Measurements from ENCODE around the gene CLEC4C. TPM values are rescaled to one million over a fixed set of nuclear protein-coding genes. Genes with fewer than 3 reads are reported as not detected.

Gene CLEC4C
- total and polyA plus RNA-seq, 2 of the 8 experiments (the other 6 are each of a cell fraction or from before 2014, with no cell fraction given): 0.76 TPM; not detected in 1

- TF ChIP-seq GTF2F1 (IDR thresholded peaks at IDR 0.05; ENCODE audit: borderline replicate concordance, low read depth, low read length): no peak
- TF ChIP-seq ATF3 (IDR thresholded peaks at IDR 0.05; ENCODE audit: insufficient read depth, low read depth, low read length): no peak
Measured at GRCh38 chr12:7751394-7751793, 4.2 kb upstream of the CLEC4C start (continued).
